Stimulated activated CD4-positive, alpha-beta T cell treated with anti-CD3 and anti-CD28 coated beads, Interleukin-1b, Interleukin-23, amount 100 ng/mL, for 24 hours (primary cell): ENCODE results near the gene SNX20.
A peak's percentile ranks its signal among the peaks of the same experiment; 100 is the strongest.

Experiments used
- DNase-seq, 4 experiments: peaks; one replicate each; pipeline ENCODE4 v3.0.0-alpha.2; 2020; ENCODE audit warnings: low read depth in 4 of 4, low spot score in 1 of 4

The SNX20 gene

GRCh38 chr16:50683689-50684374, 2.7 kb upstream of the SNX20 start:
- no peak for DNase-seq

- DNase-seq, result no peak
Observed at GRCh38 chr16:50680556-50680893, 587 bp downstream of the SNX20 start.

GRCh38 chr16:50679676-50680555, 1.2 kb downstream of the SNX20 start:
- DNase-seq, result no peak

GRCh38 chr16:50679266-50679665, 1.8 kb downstream of the SNX20 start:
- no peak for DNase-seq

GRCh38 chr16:50678531-50678930, 2.6 kb downstream of the SNX20 start:
- DNase-seq, result no peak

- no peak for DNase-seq
Observed at GRCh38 chr16:50677351-50677750, 3.8 kb downstream of the SNX20 start.

- no peak for DNase-seq
Observed at GRCh38 chr16:50676684-50677225, 4.4 kb downstream of the SNX20 start.

- no peak for DNase-seq
Observed at GRCh38 chr16:50675686-50676610, 5.2 kb downstream of the SNX20 start.

GRCh38 chr16:50674831-50675230, 6.3 kb downstream of the SNX20 start:
- DNase-seq, result no peak

GRCh38 chr16:50673496-50674275, 7.4 kb downstream of the SNX20 start:
- DNase-seq, result no peak

GRCh38 chr16:50671644-50672260, 9.4 kb downstream of the SNX20 start:
- DNase-seq, result no peak

- DNase-seq, result no peak
Observed at GRCh38 chr16:50670476-50670875, 10.6 kb downstream of the SNX20 start.

GRCh38 chr16:50669741-50670140, 11.4 kb downstream of the SNX20 start:
- no peak for DNase-seq

- DNase-seq, result no peak
Observed at GRCh38 chr16:50668368-50669008, 12.6 kb downstream of the SNX20 start.

GRCh38 chr16:50667497-50668367, 13.4 kb downstream of the SNX20 start:
- no peak for DNase-seq

- DNase-seq, result peak in 1 of 4 experiments; percentile 38
Observed at GRCh38 chr16:50666658-50667496, 14.2 kb downstream of the SNX20 start.

- DNase-seq, result peak; percentile 70 to 92 (median 72)
Observed at GRCh38 chr16:50665128-50665878, 15.8 kb downstream of the SNX20 start.
